Epithelial cell of proximal tubule (primary cell): ENCODE data around the gene BABAM2. TPM values are rescaled to one million over a fixed set of nuclear protein-coding genes. Genes with fewer than 3 reads are reported as not detected.

Experiments
- DNase-seq: peaks from one replicate; pipeline ENCODE4 v3.0.0-alpha.2; 2011; ENCODE audit warnings: low read depth
- H3K4me3 ChIP-seq: 2 replicates; pipeline ENCODE4 v1.5.1; 2011; ENCODE audit warnings: low read depth, mild to moderate bottlenecking, low read length
- CTCF ChIP-seq: conservative IDR thresholded peaks from 2 replicates; pipeline ENCODE4 v1.5.1; 2012; ENCODE audit warnings: low read depth, mild to moderate bottlenecking, low read length
- total RNA-seq: library from RNA; depleted of rRNA; stranded (reverse); fragments of >200 nt; gene quantifications from 2 replicates; pipeline ENCODE4 v1.2.3, GENCODE V29; 2015

The BABAM2 gene
- total RNA-seq, 1 donor from 2014 or later = 23.6 TPM

- no peak for DNase-seq
Observed at GRCh38 chr2:28185153-28185552, 294.6 kb downstream of the BABAM2 start.

GRCh38 chr2:28185891-28186290 is 295.4 kb downstream of the BABAM2 start:
- no peak overlapping the region for H3K4me3 ChIP-seq
- no peak for DNase-seq
- TF ChIP-seq CTCF = no peak

More at GRCh38 chr2:28185153-28185552, 294.6 kb downstream of the BABAM2 start:
- TF ChIP-seq CTCF = no peak
- H3K4me3 ChIP-seq = no peak overlapping the region

GRCh38 chr2:28187186-28187585 is 296.7 kb downstream of the BABAM2 start:
- H3K4me3 ChIP-seq = no peak overlapping the region
- no peak for DNase-seq
- TF ChIP-seq CTCF = no peak

- DNase-seq = no peak
- TF ChIP-seq CTCF = no peak
- H3K4me3 ChIP-seq = no peak overlapping the region
Observed at GRCh38 chr2:28188436-28188835, 297.9 kb downstream of the BABAM2 start.

GRCh38 chr2:28193630-28194403 is 303.3 kb downstream of the BABAM2 start:
- TF ChIP-seq CTCF = no peak
- no peak for DNase-seq
- no peak overlapping the region for H3K4me3 ChIP-seq

- H3K4me3 ChIP-seq = no peak overlapping the region
- no peak for TF ChIP-seq CTCF
- DNase-seq = no peak
Observed at GRCh38 chr2:28199995-28200679, 309.6 kb downstream of the BABAM2 start.
